Measurements from ENCODE around the gene ATG3. TPM values are rescaled to one million over a fixed set of nuclear protein-coding genes. Genes with fewer than 3 reads are reported as not detected.
A peak's percentile ranks its signal among the peaks of the same experiment; 100 is the strongest.

ATG3 gene
- total RNA-seq = 10 to 100 TPM; 24.3 to 82.6 (median 52.8) TPM

DNA sequence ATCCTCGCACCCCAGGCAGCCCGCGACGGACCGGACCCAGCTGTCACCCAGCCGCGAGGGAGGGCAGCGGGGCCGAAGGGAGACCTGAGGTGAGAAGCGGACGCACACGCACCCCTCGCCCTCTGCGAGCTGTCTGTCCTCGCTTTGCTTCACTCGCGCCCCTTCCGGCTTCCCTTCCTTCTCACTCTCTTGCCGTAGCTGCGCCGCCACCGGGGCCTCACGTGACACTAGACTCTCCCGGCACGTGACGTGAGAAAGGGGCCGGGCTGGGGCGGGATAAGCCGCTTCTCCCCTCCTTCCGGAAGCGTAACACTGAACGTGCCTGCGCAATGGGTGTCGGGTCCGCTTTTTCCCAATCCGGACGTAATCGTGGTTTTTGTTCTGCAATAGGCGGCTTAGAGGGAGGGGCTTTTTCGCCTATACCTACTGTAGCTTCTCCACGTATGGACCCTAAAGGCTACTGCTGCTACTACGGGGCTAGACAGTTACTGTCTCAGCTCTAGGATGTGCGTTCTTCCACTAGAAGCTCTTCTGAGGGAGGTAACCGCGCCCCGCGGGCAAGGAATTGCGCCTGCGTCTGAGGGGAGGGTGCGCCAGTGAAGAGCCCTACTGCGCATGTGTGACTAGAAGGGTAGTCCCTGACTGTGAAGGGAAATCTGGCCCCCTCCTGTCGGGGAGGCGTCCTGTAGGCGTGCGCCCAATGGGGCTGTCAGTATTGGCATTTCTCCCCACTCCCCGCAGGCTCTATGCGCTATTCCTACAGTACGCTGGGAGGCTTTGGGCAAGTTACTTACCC lies at the start of gene ATG3, which contains the start of gene SLC35A5:
ATG3 (minus strand) TSS at position 229 of the 796 bp plus-strand sequence. CDS start 434 bp downstream, outside the sequence.
SLC35A5 (plus strand) TSS at position 312 of the 796 bp plus-strand sequence. CDS start 1,359 bp downstream, outside the sequence.
- H3K4me1 ChIP-seq = peaks cover 14 to 43% (median 26%) of the 10 kb centered on the region in 4 donors
- TF ChIP-seq EP300 (IDR thresholded peaks at IDR 0.05; ENCODE audit: low read depth) (no peak), POLR2A (IDR thresholded peaks at IDR 0.05) (peak; percentile 96), POLR2AphosphoS5 (IDR thresholded peaks at IDR 0.05) (peak; percentile 85 to 97 (median 94))
- TF ChIP-seq, protein P1, sequence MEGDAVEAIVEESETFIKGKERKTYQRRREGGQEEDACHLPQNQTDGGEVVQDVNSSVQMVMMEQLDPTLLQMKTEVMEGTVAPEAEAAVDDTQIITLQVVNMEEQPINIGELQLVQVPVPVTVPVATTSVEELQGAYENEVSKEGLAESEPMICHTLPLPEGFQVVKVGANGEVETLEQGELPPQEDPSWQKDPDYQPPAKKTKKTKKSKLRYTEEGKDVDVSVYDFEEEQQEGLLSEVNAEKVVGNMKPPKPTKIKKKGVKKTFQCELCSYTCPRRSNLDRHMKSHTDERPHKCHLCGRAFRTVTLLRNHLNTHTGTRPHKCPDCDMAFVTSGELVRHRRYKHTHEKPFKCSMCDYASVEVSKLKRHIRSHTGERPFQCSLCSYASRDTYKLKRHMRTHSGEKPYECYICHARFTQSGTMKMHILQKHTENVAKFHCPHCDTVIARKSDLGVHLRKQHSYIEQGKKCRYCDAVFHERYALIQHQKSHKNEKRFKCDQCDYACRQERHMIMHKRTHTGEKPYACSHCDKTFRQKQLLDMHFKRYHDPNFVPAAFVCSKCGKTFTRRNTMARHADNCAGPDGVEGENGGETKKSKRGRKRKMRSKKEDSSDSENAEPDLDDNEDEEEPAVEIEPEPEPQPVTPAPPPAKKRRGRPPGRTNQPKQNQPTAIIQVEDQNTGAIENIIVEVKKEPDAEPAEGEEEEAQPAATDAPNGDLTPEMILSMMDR (IDR thresholded peaks at IDR 0.05) = peak in 2 of 5 experiments; percentile 5 to 35
- peaks cover 0 to 8% (median 0%) of the 10 kb centered on the region in 4 donors for H3K36me3 ChIP-seq
- H3K27ac ChIP-seq = peak within 1 kb of the TSS; percentile 91 to 99 (median 96)
- DNase-seq = peak; percentile 99
- 0% methylated on average over 44 of the region's 58 CpGs; no CpG with 5 or more reads in 1 of the 2 donors for WGBS, 2 donors (ENCODE audit: low coverage in 1 of 2)
- no peaks in the 10 kb centered on the region for H3K9me3 ChIP-seq
- H3K27me3 ChIP-seq = no peaks in the 10 kb centered on the region
- intact Hi-C loops (cut with DNase I; ENCODE audit: low total_unique reads) (no loop called here), in situ Hi-C loops (cut with MboI; ENCODE audit: low pct_ligation_motif_present in 1 of 4, low pct_unique_long_range_greater_than_20kb in 1 of 4, low sequenced_read_pairs in 3 of 4) (loop anchor here in 1 of 4 donors (25.0 kb wide), 1 partner anchor 425 kb away; the partner anchor contains the start of genes CD200R1 and GTPBP8)
- peak within 1 kb of the TSS; percentile 69 to 96 (median 76) for H3K4me3 ChIP-seq

DNA sequence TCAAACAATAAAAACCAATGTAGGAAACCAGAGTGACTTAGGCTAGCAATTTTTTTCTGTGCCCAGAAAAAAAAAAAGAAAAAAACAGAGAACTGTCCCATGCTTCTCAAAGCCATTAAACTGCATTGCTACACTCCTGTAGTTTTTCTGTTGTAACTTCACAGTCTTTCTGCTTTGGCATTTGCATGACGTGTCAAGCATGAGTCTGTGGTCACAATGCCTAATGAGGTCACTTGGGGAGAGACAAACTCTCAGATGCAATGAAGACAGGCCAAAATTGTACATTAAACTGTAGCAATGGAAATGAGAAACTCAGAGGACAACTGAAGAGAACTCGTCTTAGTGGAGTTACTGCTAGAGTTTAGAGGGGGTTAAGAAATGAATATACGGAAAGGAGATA lies 48.4 kb upstream of the ATG3 start:
- Histone ChIP-seq H3K4me1 (no peaks in the 10 kb centered on the region), H3K4me3 (no peak overlapping the region), H3K27me3 (no peaks in the 10 kb centered on the region), H3K9me3 (no peaks in the 10 kb centered on the region), H3K27ac (no peak overlapping the region), H3K36me3 (no peaks in the 10 kb centered on the region)
- in situ Hi-C loops (cut with MboI; ENCODE audit: low pct_ligation_motif_present in 1 of 4, low pct_unique_long_range_greater_than_20kb in 1 of 4, low sequenced_read_pairs in 3 of 4) = no loop called here
- TF ChIP-seq EP300 (IDR thresholded peaks at IDR 0.05; ENCODE audit: low read depth) = no peak
- TF ChIP-seq, protein P1 (IDR thresholded peaks at IDR 0.05) = no peak
- TF ChIP-seq POLR2A (IDR thresholded peaks at IDR 0.05) = no peak
- no peak for TF ChIP-seq POLR2AphosphoS5 (IDR thresholded peaks at IDR 0.05)
- WGBS, 2 donors (ENCODE audit: low coverage in 1 of 2) = 83 to 100% methylated on average over 2 to 3 of the region's 3 CpGs
- intact Hi-C loops (cut with DNase I; ENCODE audit: low total_unique reads) = no loop called here
- DNase-seq = no peak

DNA sequence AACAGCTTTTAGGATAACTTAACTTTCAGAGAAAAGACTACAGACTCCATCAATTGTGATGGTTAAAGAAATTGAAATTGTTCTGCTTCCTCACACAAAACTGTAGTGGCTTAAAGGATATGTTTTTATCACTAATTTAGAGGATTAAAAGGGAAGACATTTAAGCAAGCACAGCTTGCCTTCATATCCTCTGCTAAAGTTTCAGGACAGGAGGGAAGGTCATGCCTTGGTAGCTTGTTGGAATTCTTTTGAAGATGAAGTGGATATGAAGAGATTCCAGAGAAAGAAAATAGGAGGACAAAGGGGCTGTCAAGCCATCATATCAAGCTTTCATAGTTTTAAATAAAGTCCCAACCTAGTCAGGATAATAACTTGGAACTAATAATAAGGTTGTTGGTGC lies 46.1 kb upstream of the ATG3 start:
- TF ChIP-seq, protein P1 (IDR thresholded peaks at IDR 0.05) = no peak
- TF ChIP-seq POLR2AphosphoS5 (IDR thresholded peaks at IDR 0.05) (no peak), POLR2A (IDR thresholded peaks at IDR 0.05) (no peak), EP300 (IDR thresholded peaks at IDR 0.05; ENCODE audit: low read depth) (no peak)
- in situ Hi-C loops (cut with MboI; ENCODE audit: low pct_ligation_motif_present in 1 of 4, low pct_unique_long_range_greater_than_20kb in 1 of 4, low sequenced_read_pairs in 3 of 4) (no loop called here), intact Hi-C loops (cut with DNase I; ENCODE audit: low total_unique reads) (no loop called here)
- Histone ChIP-seq H3K4me1 (no peaks in the 10 kb centered on the region), H3K27ac (no peak overlapping the region), H3K27me3 (no peaks in the 10 kb centered on the region), H3K9me3 (no peaks in the 10 kb centered on the region), H3K36me3 (no peaks in the 10 kb centered on the region), H3K4me3 (no peak overlapping the region)
- DNase-seq = no peak

DNA sequence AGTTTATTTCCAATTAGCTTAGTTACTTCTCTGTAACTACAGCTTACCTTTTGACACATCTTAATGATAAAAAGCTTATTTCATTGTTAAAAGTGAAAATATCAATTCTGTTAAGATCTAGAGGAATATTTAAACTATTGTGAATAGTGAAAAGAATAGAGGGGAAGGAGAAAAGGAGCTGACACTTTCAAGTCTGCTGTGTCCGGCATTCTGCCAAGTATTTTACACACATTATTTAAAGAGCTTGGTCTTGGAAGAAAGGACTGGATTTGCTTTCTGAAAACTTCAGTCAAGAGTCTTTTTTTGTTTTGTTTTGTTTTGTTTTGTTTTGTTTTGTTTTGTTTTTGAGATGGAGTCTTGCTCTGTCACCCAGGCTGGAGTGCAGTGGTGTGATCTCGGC lies 44.3 kb upstream of the ATG3 start:
- Histone ChIP-seq H3K27ac (no peak overlapping the region), H3K4me1 (no peaks in the 10 kb centered on the region), H3K9me3 (no peaks in the 10 kb centered on the region), H3K36me3 (no peaks in the 10 kb centered on the region), H3K27me3 (no peaks in the 10 kb centered on the region), H3K4me3 (no peak overlapping the region)
- TF ChIP-seq POLR2AphosphoS5 (IDR thresholded peaks at IDR 0.05) (no peak), POLR2A (IDR thresholded peaks at IDR 0.05) (no peak), EP300 (IDR thresholded peaks at IDR 0.05; ENCODE audit: low read depth) (no peak)
- TF ChIP-seq, protein P1 (IDR thresholded peaks at IDR 0.05) = no peak
- intact Hi-C loops (cut with DNase I; ENCODE audit: low total_unique reads) = no loop called here
- 91 to 100% methylated on average over 1 to 2 of the region's 2 CpGs for WGBS, 2 donors (ENCODE audit: low coverage in 1 of 2)
- DNase-seq = no peak
- in situ Hi-C loops (cut with MboI; ENCODE audit: low pct_ligation_motif_present in 1 of 4, low pct_unique_long_range_greater_than_20kb in 1 of 4, low sequenced_read_pairs in 3 of 4) = no loop called here

Data from transverse colon (tissue), 4 donors.